AG04450 (cell line): ENCODE data around the gene MOB2. TPM values are rescaled to one million over a fixed set of nuclear protein-coding genes. Genes with fewer than 3 reads are reported as not detected.

ENCODE experiments used
- CTCF ChIA-PET: fragments of 300-600, 350-600 bp; formaldehyde crosslinking; extraction: SDS; loops from one replicate; lab custom pipeline; 2022; ENCODE audit warnings: antibody characterized with exemption, inconsistent platforms; lab: Charles Lee
- POLR2A ChIA-PET: fragments of 350-600 bp; formaldehyde crosslinking; extraction: SDS; loops from one replicate; lab custom pipeline; 2021; ENCODE audit warnings: antibody characterized with exemption, inconsistent platforms; lab: Yijun Ruan, JAX
- DNase-seq: peaks from one replicate; pipeline ENCODE4 v3.0.0-alpha.2; 2011; ENCODE audit warnings: low read depth, low spot score
- H3K27ac ChIP-seq: one replicate; pipeline ENCODE4 v1.5.1; 2012; ENCODE audit warnings: low read depth, low read length, control low read depth
- H3K27me3 ChIP-seq: one replicate; pipeline ENCODE4 v1.6.0; 2012; ENCODE audit warnings: low read length; ENCODE audit not compliant: control insufficient read depth, insufficient read depth
- H3K4me3 ChIP-seq: 2 replicates; pipeline ENCODE4 v1.5.1; 2011; ENCODE audit warnings: mild to moderate bottlenecking, low read depth, low read length, control low read depth
- H3K9me3 ChIP-seq: 2 replicates; pipeline ENCODE4 v1.5.1; 2012; ENCODE audit warnings: low read length; ENCODE audit not compliant: control insufficient read depth, insufficient read depth
- CTCF ChIP-seq: IDR thresholded peaks from 2 replicates; pipeline ENCODE4 v1.5.1; 2011; ENCODE audit warnings: low read depth, low read length, control low read depth, inconsistent platforms
- polyA plus RNA-seq: library from polyadenylated mRNA; depleted of rRNA; stranded (reverse); fragments of >200 nt; gene quantifications from 2 replicates; pipeline ENCODE4 v1.2.3, GENCODE V29; 2011

Gene MOB2
- polyA plus RNA-seq, 1 experiment: 19.9 TPM

GRCh38 chr11:1509626-1510255 lies 23.2 kb upstream of the MOB2 start:
- H3K27ac ChIP-seq: no peak overlapping the region
- POLR2A ChIA-PET: no interaction called here
- no peak for DNase-seq
- TF ChIP-seq CTCF: no peak
- CTCF ChIA-PET: no interaction called here
- H3K4me3 ChIP-seq: no peak overlapping the region
- H3K27me3 ChIP-seq: no peaks in the 10 kb centered on the region
- no peaks in the 10 kb centered on the region; the same call in 1 of the 2 replicates for H3K9me3 ChIP-seq

- Histone ChIP-seq H3K27me3 (no peaks in the 10 kb centered on the region), H3K9me3 (no peaks in the 10 kb centered on the region; the same call in 1 of the 2 replicates), H3K4me3 (no peak overlapping the region), H3K27ac (no peak overlapping the region)
- ChIA-PET CTCF (no interaction called here), POLR2A (no interaction called here)
- TF ChIP-seq CTCF: no peak
- no peak for DNase-seq
Measured at GRCh38 chr11:1508986-1509385, 22.4 kb upstream of the MOB2 start.

- Histone ChIP-seq H3K4me3 (no peak overlapping the region), H3K9me3 (no peaks in the 10 kb centered on the region; the same call in 1 of the 2 replicates), H3K27me3 (no peaks in the 10 kb centered on the region), H3K27ac (no peak overlapping the region)
- CTCF ChIA-PET: no interaction called here
- no peak for TF ChIP-seq CTCF
- no peak for DNase-seq
- POLR2A ChIA-PET: no interaction called here
Measured at GRCh38 chr11:1508491-1508891, 21.9 kb upstream of the MOB2 start.

- no peak for DNase-seq
- H3K4me3 ChIP-seq: no peak overlapping the region
- H3K27ac ChIP-seq: no peak overlapping the region
- H3K9me3 ChIP-seq: no peaks in the 10 kb centered on the region; the same call in 1 of the 2 replicates
- TF ChIP-seq CTCF: no peak
- ChIA-PET CTCF (no interaction called here), POLR2A (no interaction called here)
- H3K27me3 ChIP-seq: no peaks in the 10 kb centered on the region
Measured at GRCh38 chr11:1507381-1508140, 21.0 kb upstream of the MOB2 start.

GRCh38 chr11:1506981-1507380 lies 20.4 kb upstream of the MOB2 start:
- ChIA-PET POLR2A (no interaction called here), CTCF (no interaction called here)
- Histone ChIP-seq H3K9me3 (no peaks in the 10 kb centered on the region; the same call in 1 of the 2 replicates), H3K27me3 (no peaks in the 10 kb centered on the region), H3K27ac (no peak overlapping the region), H3K4me3 (no peak overlapping the region)
- TF ChIP-seq CTCF: no peak
- no peak for DNase-seq
